GM12878 (cell line): ENCODE results near the gene DNMT1. TPM values are rescaled to one million over a fixed set of nuclear protein-coding genes. Genes with fewer than 3 reads are reported as not detected.

Experiments
- ATAC-seq: fragments of 200-7000 bp; cut with Tn5 transposase; 3 replicates; pipeline ENCODE4 v1.9.1; 2020; ENCODE audit warnings: mild to moderate bottlenecking, moderate library complexity
- BruUV-seq: library from RNA; stranded (reverse); fragments of 400-500 nt; replicated peaks from 2 replicates; lab custom pipeline; 2021; lab: Mats Ljungman, UMichigan
- CTCF ChIA-PET: fragments of 300-600 bp; sonication (Branson Sonifier 250); formaldehyde crosslinking; extraction: SDS; loops from one replicate; lab custom pipeline; 2021; ENCODE audit warnings: inconsistent platforms; lab: Yijun Ruan, JAX
- POLR2A ChIA-PET: fragments of 350-600 bp; formaldehyde crosslinking; extraction: SDS; loops from one replicate; lab custom pipeline; 2021; ENCODE audit warnings: inconsistent platforms; lab: Charles Lee
- RAD21 ChIA-PET: fragments of 300-600 bp; sonication (Branson Sonifier 250); formaldehyde crosslinking; loops from one replicate; lab custom pipeline; 2023; ENCODE audit warnings: antibody characterized with exemption; ENCODE audit not compliant: unreplicated experiment; lab: Charles Lee
- SMC1A ChIA-PET: fragments of 300-600 bp; sonication (Branson Sonifier 250); formaldehyde crosslinking; loops from one replicate; lab custom pipeline; 2023; ENCODE audit not compliant: unreplicated experiment, uncharacterized antibody; lab: Charles Lee
- DNase-seq: peaks from one replicate; pipeline ENCODE4 v3.0.0-alpha.2; 2011; ENCODE audit warnings: low read depth, low spot score
- FAIRE-seq: peaks from 3 replicates; lab custom pipeline; 2011; peaks lifted over from hg19 to GRCh38; lab: Jason Lieb, UNC
- H2AFZ ChIP-seq: 2 replicates; pipeline ENCODE4 v1.6.0; 2011; ENCODE audit warnings: low read depth, low read length, control low read depth; ENCODE audit not compliant: control insufficient read depth
- H3K27ac ChIP-seq: 2 replicates; pipeline ENCODE4 v1.5.1; 2011; ENCODE audit warnings: control low read depth; ENCODE audit not compliant: control insufficient read depth, insufficient read depth
- H3K27me3 ChIP-seq, 2 experiments: replicated peaks in 1 of 2; 2 replicates each; pipeline versions ENCODE4 v1.6.0 to v1.6.1; 2011; ENCODE audit warnings: low read length in 1 of 2; ENCODE audit not compliant: control insufficient read depth in 2 of 2, insufficient read depth in 2 of 2
- H3K36me3 ChIP-seq, 2 experiments: 2 replicates each; pipeline ENCODE4 v1.5.1; 2011; ENCODE audit warnings: low read length in 1 of 2; ENCODE audit not compliant: control insufficient read depth in 2 of 2, insufficient read depth in 2 of 2
- H3K4me1 ChIP-seq: 2 replicates; pipeline ENCODE4 v1.6.1; 2011; ENCODE audit warnings: mild to moderate bottlenecking, low read length, moderate library complexity, mixed read lengths; ENCODE audit not compliant: control insufficient read depth, insufficient read depth
- H3K4me2 ChIP-seq: 2 replicates; pipeline ENCODE4 v1.6.0; 2011; ENCODE audit warnings: control low read depth; ENCODE audit not compliant: control insufficient read depth, insufficient read depth
- H3K4me3 ChIP-seq: fragments of 200-600 bp; sonication (generic); 2 replicates; pipeline ENCODE4 v1.5.1; 2016
- H3K79me2 ChIP-seq: 2 replicates; pipeline ENCODE4 v1.6.0; 2011; ENCODE audit warnings: low read length; ENCODE audit not compliant: control insufficient read depth, insufficient read depth
- H3K9ac ChIP-seq: 2 replicates; pipeline ENCODE4 v1.8.0; 2011; ENCODE audit warnings: low read length, control low read depth, mixed read lengths; ENCODE audit not compliant: control insufficient read depth, insufficient read depth
- H3K9me3 ChIP-seq: replicated peaks from 3 replicates; pipeline ENCODE4 v1.5.1; 2011; ENCODE audit warnings: mild to moderate bottlenecking, low read length; ENCODE audit not compliant: control insufficient read depth, insufficient read depth
- H4K20me1 ChIP-seq: 2 replicates; pipeline ENCODE4 v1.6.0; 2011; ENCODE audit not compliant: control insufficient read depth, insufficient read depth
- BACH1 ChIP-seq: fragments of 450-650 bp; IDR thresholded peaks from 2 replicates; pipeline ENCODE4 v1.6.1; 2017; ENCODE audit warnings: mild to moderate bottlenecking, borderline replicate concordance
- BHLHE40 ChIP-seq, 2 experiments: fragments of 450-650 bp in 1 of 2; IDR thresholded peaks; 2 replicates each; pipeline ENCODE4 v1.6.1; 2011 to 2017; ENCODE audit warnings: low read depth in 2 of 2, borderline replicate concordance in 1 of 2, improper control_type of control experiment in 1 of 2, low read length in 1 of 2, mild to moderate bottlenecking in 1 of 2
- CEBPZ ChIP-seq: fragments of 150-350 bp; IDR thresholded peaks from 2 replicates; pipeline ENCODE4 v1.6.1; 2016; ENCODE audit warnings: low read depth, low read length
- IKZF1 ChIP-seq: fragments of 450-650 bp; conservative IDR thresholded peaks from 2 replicates; pipeline ENCODE4 v1.6.1; 2017; ENCODE audit warnings: antibody characterized with exemption, mild to moderate bottlenecking
- RB1 ChIP-seq: fragments of 450-650 bp; formaldehyde crosslinking; IDR thresholded peaks from 2 replicates; pipeline ENCODE4 v1.6.1; 2017; ENCODE audit warnings: mild to moderate bottlenecking, borderline replicate concordance
- SUPT20H ChIP-seq: IDR thresholded peaks from 2 replicates; pipeline ENCODE4 v1.6.1; 2011; ENCODE audit warnings: low read depth, mild to moderate bottlenecking, low read length, moderate library complexity, borderline replicate concordance; ENCODE audit not compliant: control insufficient read depth
- TARDBP ChIP-seq: IDR thresholded peaks from 2 replicates; pipeline ENCODE4 v1.6.1; 2016; ENCODE audit warnings: borderline replicate concordance
- WGBS: methylation state at CpG from one replicate; pipeline ENCODE4 v1.1.6; 2016; ENCODE audit warnings: low lambda C conversion rate; ENCODE audit not compliant: insufficient replicate concordance, insufficient coverage; ENCODE audit errors: missing lambda C conversion rate; 5-methylcytosine and 5-hydroxymethylcytosine counted together
- in situ Hi-C: fragments of 300-500 bp; cut with MboI; formaldehyde crosslinking; loops from 9 replicates; pipeline ENCODE4 v1.14.3; 2018; ENCODE audit warnings: mixed read lengths
- intact Hi-C: fragments of 100-400 bp; cut with micrococcal nuclease; formaldehyde crosslinking; loops from one replicate; pipeline ENCODE4 v1.14.2; 2022; ENCODE audit not compliant: unreplicated experiment
- polyA plus RNA-seq, 11 experiments: library from polyadenylated mRNA; depleted of rRNA in 4 of 11; unstranded in 6 of 11; stranded (reverse) in 5 of 11; fragments of >200 nt; fragmentation: Nextera tagmentation in 4 of 11; fragmentation: Illumina TruSeq in 1 of 11; extraction: Ambion mirVana in 4 of 11; extraction: Trizol in 1 of 11; gene quantifications; 1 replicate in 1 of 11; 2 replicates in 10 of 11; pipeline versions ENCODE4 v1.2.1 to v1.2.3, GENCODE V29; 2011 to 2016; ENCODE audit warnings: inconsistent platforms in 2 of 11, missing spikeins in 2 of 11, low read depth in 1 of 11
- total RNA-seq, 4 experiments: library from RNA; depleted of rRNA in 3 of 4; stranded (reverse); fragments of >200 nt in 3 of 4; fragmentation: Illumina TruSeq in 1 of 4; extraction: Trizol in 1 of 4; gene quantifications; 2 replicates each; pipeline versions ENCODE4 v1.2.1 to v1.2.3, GENCODE V29; 2013 to 2021
- TF ChIP-seq, protein P1 (sequence below): fragments of 450-650 bp; IDR thresholded peaks from 2 replicates; pipeline ENCODE4 v1.6.1; 2017; ENCODE audit warnings: mild to moderate bottlenecking
- TF ChIP-seq, protein P2 (sequence below): fragments of 450-650 bp; formaldehyde crosslinking; IDR thresholded peaks from 2 replicates; pipeline ENCODE4 v1.4.0; 2022; ENCODE audit warnings: mild to moderate bottlenecking, moderate library complexity

Gene DNMT1
- total and polyA plus RNA-seq, 10 of the 15 experiments (the other 5 are each of a cell fraction or from before 2014, with no cell fraction given) = 70.0 to 290 (median 133) TPM

DNA sequence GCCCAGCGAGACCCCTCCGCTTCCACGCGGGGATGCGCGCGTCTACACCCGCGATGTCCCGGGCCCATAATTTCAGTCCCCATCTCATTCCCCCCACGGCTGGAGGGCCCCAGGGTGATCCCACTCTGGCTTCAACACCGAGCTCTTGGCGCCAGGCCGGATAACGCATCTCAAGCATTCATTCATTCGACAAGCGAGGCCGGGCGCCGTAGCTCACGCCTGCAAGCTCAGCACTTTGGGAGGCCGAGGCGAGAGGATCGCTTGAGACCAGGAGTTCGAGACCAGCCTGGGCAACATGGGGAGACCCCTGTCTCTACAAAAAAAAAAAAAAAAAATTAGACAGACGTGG, 98.2 kb downstream of the DNMT1 start (continued):
- TF ChIP-seq, protein P1, sequence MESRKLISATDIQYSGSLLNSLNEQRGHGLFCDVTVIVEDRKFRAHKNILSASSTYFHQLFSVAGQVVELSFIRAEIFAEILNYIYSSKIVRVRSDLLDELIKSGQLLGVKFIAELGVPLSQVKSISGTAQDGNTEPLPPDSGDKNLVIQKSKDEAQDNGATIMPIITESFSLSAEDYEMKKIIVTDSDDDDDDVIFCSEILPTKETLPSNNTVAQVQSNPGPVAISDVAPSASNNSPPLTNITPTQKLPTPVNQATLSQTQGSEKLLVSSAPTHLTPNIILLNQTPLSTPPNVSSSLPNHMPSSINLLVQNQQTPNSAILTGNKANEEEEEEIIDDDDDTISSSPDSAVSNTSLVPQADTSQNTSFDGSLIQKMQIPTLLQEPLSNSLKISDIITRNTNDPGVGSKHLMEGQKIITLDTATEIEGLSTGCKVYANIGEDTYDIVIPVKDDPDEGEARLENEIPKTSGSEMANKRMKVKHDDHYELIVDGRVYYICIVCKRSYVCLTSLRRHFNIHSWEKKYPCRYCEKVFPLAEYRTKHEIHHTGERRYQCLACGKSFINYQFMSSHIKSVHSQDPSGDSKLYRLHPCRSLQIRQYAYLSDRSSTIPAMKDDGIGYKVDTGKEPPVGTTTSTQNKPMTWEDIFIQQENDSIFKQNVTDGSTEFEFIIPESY = peak; percentile 77; the same call in 1 of the 2 replicates

- FAIRE-seq (peak; percentile 79), ATAC-seq (peak; percentile 81), DNase-seq (no peak)
- CTCF ChIA-PET = interaction anchor here (0.8 to 9.5 kb wide), 7 partner anchors 9 to 132 kb away, joined by 3 to 171 read pairs (median 6); partner anchors contain the start of genes EIF3G, P2RY11 and PPAN
- peak overlapping the region; percentile 65; the same call in 1 of the 2 replicates for H3K9ac ChIP-seq
- intact Hi-C loops = no loop called here
- no peaks in the 10 kb centered on the region for H3K27me3 ChIP-seq
- H3K27ac ChIP-seq = peak overlapping the region; percentile 70
- POLR2A ChIA-PET = interaction anchor here (0.5 to 1.9 kb wide), 13 partner anchors 9 to 228 kb away, joined by 3 to 18 read pairs (median 6); partner anchors contain the start of genes MRPL4, P2RY11 and PPAN
- no peaks in the 10 kb centered on the region; the same call in 2 of the 3 replicates for H3K9me3 ChIP-seq
- WGBS = 3% methylated on average over 57 of the region's 97 CpGs
- H3K36me3 ChIP-seq = peaks cover 9 to 15% of the 10 kb centered on the region in 2 experiments
- peak overlapping the region; percentile 21; the same call in 1 of the 2 replicates for H3K4me3 ChIP-seq
- H3K4me2 ChIP-seq = peak overlapping the region; percentile 63
- RAD21 ChIA-PET = interaction anchor here (0.8 to 9.6 kb wide), 6 partner anchors 8 to 165 kb away, joined by 3 to 166 read pairs (median 4); partner anchors contain the start of genes P2RY11 and PPAN
- H2AFZ ChIP-seq = peak overlapping the region; percentile 60
- BruUV-seq = no TSS peak
- H3K79me2 ChIP-seq = peaks cover 9% of the 10 kb centered on the region
- SMC1A ChIA-PET = interaction anchor here (0.9 to 11.1 kb wide), 4 partner anchors 8 to 69 kb away, joined by 3 to 150 read pairs (median 6); partner anchors contain the start of genes P2RY11 and PPAN
- no peaks in the 10 kb centered on the region for H4K20me1 ChIP-seq
- peaks cover 35% of the 10 kb centered on the region for H3K4me1 ChIP-seq
- in situ Hi-C loops = no loop called here
- TF ChIP-seq, protein P2, sequence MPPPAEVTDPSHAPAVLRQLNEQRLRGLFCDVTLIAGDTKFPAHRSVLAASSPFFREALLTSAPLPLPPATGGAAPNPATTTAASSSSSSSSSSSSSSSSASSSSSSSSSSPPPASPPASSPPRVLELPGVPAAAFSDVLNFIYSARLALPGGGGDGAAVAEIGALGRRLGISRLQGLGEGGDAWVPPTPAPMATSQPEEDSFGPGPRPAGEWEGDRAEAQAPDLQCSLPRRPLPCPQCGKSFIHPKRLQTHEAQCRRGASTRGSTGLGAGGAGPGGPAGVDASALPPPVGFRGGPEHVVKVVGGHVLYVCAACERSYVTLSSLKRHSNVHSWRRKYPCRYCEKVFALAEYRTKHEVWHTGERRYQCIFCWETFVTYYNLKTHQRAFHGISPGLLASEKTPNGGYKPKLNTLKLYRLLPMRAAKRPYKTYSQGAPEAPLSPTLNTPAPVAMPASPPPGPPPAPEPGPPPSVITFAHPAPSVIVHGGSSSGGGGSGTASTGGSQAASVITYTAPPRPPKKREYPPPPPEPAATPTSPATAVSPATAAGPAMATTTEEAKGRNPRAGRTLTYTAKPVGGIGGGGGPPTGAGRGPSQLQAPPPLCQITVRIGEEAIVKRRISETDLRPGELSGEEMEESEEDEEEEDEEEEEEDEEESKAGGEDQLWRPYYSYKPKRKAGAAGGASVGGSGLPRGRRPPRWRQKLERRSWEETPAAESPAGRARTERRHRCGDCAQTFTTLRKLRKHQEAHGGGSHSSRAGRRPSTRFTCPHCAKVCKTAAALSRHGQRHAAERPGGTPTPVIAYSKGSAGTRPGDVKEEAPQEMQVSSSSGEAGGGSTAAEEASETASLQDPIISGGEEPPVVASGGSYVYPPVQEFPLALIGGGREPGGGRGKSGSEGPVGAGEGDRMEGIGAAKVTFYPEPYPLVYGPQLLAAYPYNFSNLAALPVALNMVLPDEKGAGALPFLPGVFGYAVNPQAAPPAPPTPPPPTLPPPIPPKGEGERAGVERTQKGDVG (CRISPR knock-in tag) = no peak
- peak; percentile 92 for TF ChIP-seq BACH1
- TF ChIP-seq RB1 = peak; percentile 49; the same call in 1 of the 2 replicates
- TF ChIP-seq SUPT20H = no peak
- no peak for TF ChIP-seq CEBPZ
- peak; percentile 96 for TF ChIP-seq IKZF1
- TF ChIP-seq BHLHE40 (IDR thresholded peaks at IDR 0.05; ENCODE audit: borderline replicate concordance in 1 of 2, low read depth in 2 of 2, low read length in 1 of 2) = peak in 1 of 2 experiments; percentile 75; a peak in 2 of 4 replicates
- TF ChIP-seq TARDBP = no peak
Observed at GRCh38 chr19:10095948-10096614, 98.7 kb downstream of the DNMT1 start.
